ENCODE measurements around the gene WDR27.

WDR27 gene

DNA sequence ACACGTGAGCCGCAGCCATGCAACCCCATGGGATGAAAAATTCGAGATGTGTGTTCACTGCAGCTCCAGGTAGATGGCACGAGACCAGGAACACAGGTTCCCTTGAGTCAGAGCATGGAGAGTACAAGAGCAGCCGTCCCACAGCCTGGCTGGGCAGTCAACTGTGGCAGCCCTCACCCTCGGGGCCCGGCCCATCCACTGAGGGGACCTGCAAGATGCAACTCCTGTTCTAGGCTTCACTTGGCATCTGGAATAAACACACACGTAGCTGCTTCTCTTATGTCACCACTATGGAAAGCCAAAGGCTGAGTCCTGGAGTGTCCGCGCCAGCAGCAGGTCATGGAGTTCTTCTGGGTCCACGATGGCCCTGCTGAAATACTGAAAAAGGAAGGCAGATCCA lies 77.0 kb downstream of the WDR27 start:
- H3K9me3 ChIP-seq: no peaks in the 10 kb centered on the region; the same call in 1 of the 2 replicates
- no peak for DNase-seq
- peaks cover 21% of the 10 kb centered on the region for H3K36me3 ChIP-seq
- H3K4me3 ChIP-seq (ENCODE audit: low read depth, low read length): no peak overlapping the region
- TF ChIP-seq CTCF (IDR thresholded peaks at IDR 0.05; ENCODE audit: low read depth, low read length): no peak
- H3K27me3 ChIP-seq: no peaks in the 10 kb centered on the region
- no peaks in the 10 kb centered on the region for H3K4me1 ChIP-seq

- Histone ChIP-seq H3K36me3 (peaks cover 21% of the 10 kb centered on the region), H3K4me3 (ENCODE audit: low read depth, low read length) (no peak overlapping the region), H3K27me3 (no peaks in the 10 kb centered on the region), H3K4me1 (no peaks in the 10 kb centered on the region), H3K9me3 (no peaks in the 10 kb centered on the region; the same call in 1 of the 2 replicates)
- DNase-seq: no peak
- TF ChIP-seq CTCF (IDR thresholded peaks at IDR 0.05; ENCODE audit: low read depth, low read length): no peak
Observed at GRCh38 chr6:169623975-169624374, 77.9 kb downstream of the WDR27 start.

DNA sequence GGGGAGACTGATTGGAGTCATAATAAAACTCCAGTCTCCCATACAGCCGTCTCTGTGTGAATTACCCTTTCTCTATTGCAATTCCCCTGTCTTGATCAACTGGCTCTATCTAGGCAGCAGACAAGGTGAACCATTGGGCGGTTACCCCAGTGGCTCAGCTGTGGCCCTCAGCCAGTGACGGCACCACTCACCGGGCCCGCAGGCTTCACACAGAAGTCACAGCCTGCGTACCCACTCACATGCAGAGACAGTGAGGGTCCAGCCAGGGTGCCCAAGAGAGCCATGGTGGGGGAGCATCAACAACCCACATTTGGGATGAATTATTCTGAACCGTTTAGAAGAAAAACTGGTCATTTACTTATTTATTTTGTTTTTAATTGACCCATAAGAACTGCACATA lies 78.5 kb downstream of the WDR27 start:
- TF ChIP-seq CTCF (IDR thresholded peaks at IDR 0.05; ENCODE audit: low read depth, low read length): no peak
- H3K36me3 ChIP-seq: peaks cover 21% of the 10 kb centered on the region
- H3K27me3 ChIP-seq: no peaks in the 10 kb centered on the region
- DNase-seq: no peak
- H3K4me3 ChIP-seq (ENCODE audit: low read depth, low read length): no peak overlapping the region
- no peaks in the 10 kb centered on the region; the same call in 1 of the 2 replicates for H3K9me3 ChIP-seq
- H3K4me1 ChIP-seq: no peaks in the 10 kb centered on the region

DNA sequence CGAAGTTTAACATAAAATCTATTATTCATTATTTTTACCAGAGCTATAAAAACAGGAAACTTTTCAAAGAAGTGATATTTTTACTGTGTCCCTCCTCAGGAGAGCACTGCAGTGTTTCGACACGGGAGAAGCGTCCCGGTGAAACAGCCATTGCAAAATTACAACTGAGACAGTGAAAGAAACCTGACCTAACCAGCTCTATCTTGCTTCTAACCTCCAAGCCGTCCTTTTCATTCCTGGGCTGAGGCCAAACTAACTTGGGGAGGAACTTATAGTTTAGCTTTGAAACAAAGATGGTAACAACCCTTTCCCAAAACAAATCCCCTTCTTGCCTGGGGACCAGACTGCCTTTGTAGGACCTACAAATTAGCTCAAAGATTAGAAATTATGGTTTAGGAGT lies 79.2 kb downstream of the WDR27 start:
- no peak overlapping the region for H3K4me3 ChIP-seq (ENCODE audit: low read depth, low read length)
- no peak for DNase-seq
- peaks cover 21% of the 10 kb centered on the region for H3K36me3 ChIP-seq
- TF ChIP-seq CTCF (IDR thresholded peaks at IDR 0.05; ENCODE audit: low read depth, low read length): no peak
- H3K4me1 ChIP-seq: no peaks in the 10 kb centered on the region
- H3K9me3 ChIP-seq: no peaks in the 10 kb centered on the region; the same call in 1 of the 2 replicates
- H3K27me3 ChIP-seq: no peaks in the 10 kb centered on the region

DNA sequence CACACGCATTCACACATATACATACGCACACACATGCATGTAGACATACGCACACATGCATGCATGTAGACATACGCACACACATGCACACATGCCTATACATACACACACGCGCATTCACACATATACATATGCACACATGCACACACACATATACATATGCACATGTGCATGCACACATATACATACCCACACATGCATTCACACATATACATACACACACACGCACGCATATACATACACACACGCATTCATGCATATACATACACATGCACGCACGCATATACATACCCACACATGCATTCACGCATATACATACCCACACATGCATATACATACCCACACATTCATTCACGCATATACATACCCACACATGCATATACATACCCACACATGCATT lies 80.5 kb downstream of the WDR27 start:
- Histone ChIP-seq H3K4me3 (ENCODE audit: low read depth, low read length) (no peak overlapping the region), H3K4me1 (no peaks in the 10 kb centered on the region), H3K36me3 (peaks cover 16% of the 10 kb centered on the region), H3K9me3 (no peaks in the 10 kb centered on the region; the same call in 1 of the 2 replicates), H3K27me3 (no peaks in the 10 kb centered on the region)
- TF ChIP-seq CTCF (IDR thresholded peaks at IDR 0.05; ENCODE audit: low read depth, low read length): no peak
- no peak for DNase-seq

DNA sequence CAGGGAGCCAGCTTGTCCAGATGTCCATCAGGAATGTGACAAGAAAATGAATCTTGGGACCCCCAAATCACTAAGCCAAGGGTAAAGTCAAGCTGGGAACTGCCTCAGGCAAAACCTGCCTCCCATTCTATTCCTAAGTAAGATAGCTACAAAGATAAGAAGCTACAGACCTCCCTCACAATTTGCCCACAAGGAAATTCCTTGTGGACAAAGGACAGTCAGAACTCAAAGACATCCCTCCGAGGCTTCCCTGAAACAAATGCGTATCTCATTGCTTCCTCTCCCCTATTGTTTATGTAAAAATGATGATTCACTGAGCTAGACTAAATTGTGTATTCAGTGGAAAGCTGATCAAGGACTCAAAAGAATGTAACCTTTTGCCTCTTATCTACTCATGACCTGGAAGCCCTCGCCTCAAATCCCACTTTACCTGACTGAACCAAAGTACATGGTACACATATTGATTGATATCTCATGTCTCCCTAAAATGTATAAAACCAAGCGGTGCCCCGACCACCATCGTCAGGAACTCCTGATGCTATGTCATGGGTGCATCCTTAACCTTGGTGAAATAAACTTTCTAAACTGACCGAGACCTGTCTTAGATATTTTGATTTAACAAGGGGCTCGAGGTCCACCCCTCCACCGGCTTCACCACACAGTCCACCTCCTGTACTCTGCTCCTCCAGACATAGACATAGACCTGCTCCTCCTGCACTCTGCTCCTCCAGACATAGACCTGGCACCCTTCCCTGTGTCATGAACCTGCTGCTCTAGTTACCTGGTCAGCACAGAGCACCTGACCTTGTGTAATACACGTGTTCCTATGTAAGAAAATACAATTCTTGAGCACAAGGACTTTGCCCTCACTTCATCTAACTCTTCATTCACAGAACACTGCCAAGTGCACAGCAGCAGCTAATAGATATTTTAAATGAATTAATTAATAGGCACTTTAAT lies 81.4 kb downstream of the WDR27 start:
- Histone ChIP-seq H3K4me1 (no peaks in the 10 kb centered on the region), H3K4me3 (ENCODE audit: low read depth, low read length) (no peak overlapping the region), H3K9me3 (no peaks in the 10 kb centered on the region; the same call in 1 of the 2 replicates), H3K36me3 (peaks cover 10% of the 10 kb centered on the region), H3K27me3 (no peaks in the 10 kb centered on the region)
- TF ChIP-seq CTCF (IDR thresholded peaks at IDR 0.05; ENCODE audit: low read depth, low read length): no peak
- DNase-seq: no peak

All from BE2C (cell line).